HG03103 (cell line): ENCODE measurements around the gene SCAF8.

ENCODE experiments used
- ATAC-seq: cut with Tn5 transposase; IDR thresholded peaks from one replicate; pipeline ENCODE4 v1.9.1; 2021; ENCODE audit warnings: low read depth; ENCODE audit not compliant: unreplicated experiment

The SCAF8 gene

GRCh38 chr6:154876486-154877280 lies 143.5 kb downstream of the SCAF8 start:
- ATAC-seq: no peak

GRCh38 chr6:154878871-154879491 lies 145.8 kb downstream of the SCAF8 start:
- ATAC-seq: no peak

GRCh38 chr6:154882107-154882506 lies 148.9 kb downstream of the SCAF8 start:
- no peak for ATAC-seq
